LHCN-M2 (cell line): ENCODE measurements around the gene CYP26B1. TPM values are rescaled to one million over a fixed set of nuclear protein-coding genes. Genes with fewer than 3 reads are reported as not detected.

Source experiments
- DNase-seq: peaks from one replicate; pipeline ENCODE4 v3.0.0-alpha.2; 2012; ENCODE audit warnings: low read depth
- total RNA-seq: library from RNA; depleted of rRNA; stranded (reverse); fragments of >200 nt; gene quantifications from 2 replicates; pipeline ENCODE4 v1.2.3, GENCODE V29; 2014

CYP26B1 gene
- total RNA-seq, 1 experiment from 2014 or later, result 2.1 TPM

GRCh38 chr2:72083751-72084583 is 63.7 kb downstream of the CYP26B1 start:
- no peak for DNase-seq

- DNase-seq, result no peak
Measured at GRCh38 chr2:72082887-72083286, 64.8 kb downstream of the CYP26B1 start.

GRCh38 chr2:72082021-72082601 is 65.6 kb downstream of the CYP26B1 start:
- DNase-seq, result peak; percentile 50

GRCh38 chr2:72081451-72081850 is 66.2 kb downstream of the CYP26B1 start:
- peak; percentile 38 for DNase-seq

- DNase-seq, result no peak
Measured at GRCh38 chr2:72080286-72081145, 67.1 kb downstream of the CYP26B1 start.
